SK-N-MC (cell line): Measurements from ENCODE around the gene HNF4A.
A peak's percentile ranks its signal among the peaks of the same experiment; 100 is the strongest.

Experiments
- DNase-seq: peaks from one replicate; pipeline ENCODE4 v3.0.0-alpha.2; 2011; ENCODE audit warnings: low read depth, low spot score
- H3K27ac ChIP-seq: fragments of 200-600 bp; sonication (generic); 2 replicates; pipeline ENCODE4 v1.5.1; 2016; ENCODE audit warnings: mixed run types
- H3K36me3 ChIP-seq: fragments of 200-600 bp; sonication (generic); 2 replicates; pipeline ENCODE4 v1.6.1; 2017; ENCODE audit warnings: antibody characterized with exemption, low read length, mixed read lengths; ENCODE audit not compliant: insufficient read depth
- H3K4me3 ChIP-seq: fragments of 200-600 bp; sonication (generic); 2 replicates; pipeline ENCODE4 v1.5.1; 2016
- H3K9ac ChIP-seq: fragments of 200-600 bp; sonication (generic); 2 replicates; pipeline ENCODE4 v1.8.0; 2017; ENCODE audit warnings: mixed run types, mixed read lengths; ENCODE audit not compliant: insufficient read length
- H3K9me3 ChIP-seq: fragments of 200-600 bp; sonication (generic); 2 replicates; pipeline ENCODE4 v1.6.1; 2017; ENCODE audit warnings: low read depth, mild to moderate bottlenecking, antibody characterized with exemption, low read length, moderate library complexity, mixed read lengths
- EZH2 ChIP-seq: fragments of 200-600 bp; sonication (generic); IDR thresholded peaks from one replicate; pipeline ENCODE4 v1.6.1; 2017; ENCODE audit warnings: antibody characterized with exemption
- FOXP2 ChIP-seq: optimal IDR thresholded peaks from 2 replicates; pipeline ENCODE3; 2011; ENCODE audit warnings: mild to moderate bottlenecking, moderate library complexity; ENCODE audit not compliant: insufficient read depth; ENCODE audit errors: extremely low read length, control extremely low read depth
- POLR2AphosphoS5 ChIP-seq: IDR thresholded peaks from 2 replicates; pipeline ENCODE4 v1.6.1; 2012; ENCODE audit warnings: mild to moderate bottlenecking, low read depth, low read length, borderline replicate concordance

HNF4A gene

GRCh38 chr20:44412402-44413144 lies 57.1 kb downstream of the HNF4A start:
- Histone ChIP-seq H3K27ac (no peak overlapping the region), H3K9ac (no peak overlapping the region), H3K36me3 (no peaks in the 10 kb centered on the region), H3K4me3 (no peak overlapping the region), H3K9me3 (no peaks in the 10 kb centered on the region)
- DNase-seq, result no peak
- TF ChIP-seq FOXP2, result no peak
- TF ChIP-seq POLR2AphosphoS5, result no peak
- peak; percentile 74 for TF ChIP-seq EZH2

GRCh38 chr20:44413575-44414345 lies 58.3 kb downstream of the HNF4A start:
- Histone ChIP-seq H3K4me3 (no peak overlapping the region), H3K9me3 (no peaks in the 10 kb centered on the region), H3K27ac (no peak overlapping the region), H3K36me3 (no peaks in the 10 kb centered on the region), H3K9ac (no peak overlapping the region)
- TF ChIP-seq EZH2 (no peak), POLR2AphosphoS5 (no peak), FOXP2 (no peak)
- no peak for DNase-seq

GRCh38 chr20:44414346-44414714 lies 58.8 kb downstream of the HNF4A start:
- no peaks in the 10 kb centered on the region for H3K9me3 ChIP-seq
- DNase-seq, result no peak
- no peak overlapping the region for H3K27ac ChIP-seq
- H3K9ac ChIP-seq, result no peak overlapping the region
- TF ChIP-seq EZH2, result no peak
- no peak for TF ChIP-seq FOXP2
- no peak for TF ChIP-seq POLR2AphosphoS5
- H3K4me3 ChIP-seq, result no peak overlapping the region
- no peaks in the 10 kb centered on the region for H3K36me3 ChIP-seq

GRCh38 chr20:44414808-44415207 lies 59.3 kb downstream of the HNF4A start:
- Histone ChIP-seq H3K27ac (no peak overlapping the region), H3K9ac (no peak overlapping the region), H3K4me3 (no peak overlapping the region), H3K36me3 (no peaks in the 10 kb centered on the region), H3K9me3 (no peaks in the 10 kb centered on the region)
- DNase-seq, result no peak
- TF ChIP-seq POLR2AphosphoS5 (no peak), FOXP2 (no peak), EZH2 (no peak)

GRCh38 chr20:44415833-44416715 lies 60.6 kb downstream of the HNF4A start:
- TF ChIP-seq EZH2 (no peak), FOXP2 (no peak), POLR2AphosphoS5 (no peak)
- no peak overlapping the region for H3K9ac ChIP-seq
- H3K27ac ChIP-seq, result no peak overlapping the region

GRCh38 chr20:44418069-44418905 lies 62.8 kb downstream of the HNF4A start:
- H3K36me3 ChIP-seq, result no peaks in the 10 kb centered on the region
- H3K9ac ChIP-seq, result no peak overlapping the region
- TF ChIP-seq FOXP2 (no peak), EZH2 (no peak), POLR2AphosphoS5 (no peak)
- H3K27ac ChIP-seq, result no peak overlapping the region
- no peak for DNase-seq
- H3K4me3 ChIP-seq, result no peak overlapping the region
- H3K9me3 ChIP-seq, result no peaks in the 10 kb centered on the region

More at GRCh38 chr20:44415833-44416715, 60.6 kb downstream of the HNF4A start:
- no peaks in the 10 kb centered on the region for H3K9me3 ChIP-seq
- no peaks in the 10 kb centered on the region for H3K36me3 ChIP-seq
- no peak for DNase-seq
- H3K4me3 ChIP-seq, result no peak overlapping the region

GRCh38 chr20:44419131-44419844 lies 63.8 kb downstream of the HNF4A start:
- TF ChIP-seq POLR2AphosphoS5, result no peak
- TF ChIP-seq EZH2, result no peak
- TF ChIP-seq FOXP2, result no peak
- Histone ChIP-seq H3K9me3 (no peaks in the 10 kb centered on the region), H3K9ac (no peak overlapping the region), H3K4me3 (no peak overlapping the region), H3K27ac (no peak overlapping the region), H3K36me3 (no peaks in the 10 kb centered on the region)
- DNase-seq, result no peak
